Measurements from ENCODE around the gene HYCC2. TPM values are rescaled to one million over a fixed set of nuclear protein-coding genes. Genes with fewer than 3 reads are reported as not detected.
"Not testable (repeated sequence)": the region's sequence is repeated elsewhere in the genome, so short reads cannot be mapped to it uniquely, and the experiment has no call there.

Gene HYCC2
- total RNA-seq, 1 experiment from 2014 or later = 13.3 TPM

GRCh38 chr2:201118121-201118960 lies 46.9 kb upstream of the HYCC2 start:
- TF ChIP-seq CTCF (conservative IDR thresholded peaks at IDR 0.05) = peak; percentile 45; the same call in 2 of the 3 replicates
- Histone ChIP-seq H3K18ac (ENCODE audit: insufficient read length, low read depth, low read length) (no peak overlapping the region), H3K9ac (ENCODE audit: extremely low read depth, insufficient read length, low read length) (no peak overlapping the region), H2BK20ac (ENCODE audit: low read depth, low read length, poor library complexity, severe bottlenecking) (no peak overlapping the region), H3T11ph (ENCODE audit: low read length) (no peak overlapping the region), H2AK5ac (ENCODE audit: insufficient read length, low read length) (no peak overlapping the region), H2BK5ac (ENCODE audit: insufficient read length, low read length) (no peak overlapping the region), H2AFZ (ENCODE audit: low read length) (no peak overlapping the region), H3K4ac (ENCODE audit: low read depth, low read length) (no peak overlapping the region), H4K91ac (ENCODE audit: insufficient read length, low read depth, low read length) (no peak overlapping the region), H4K20me1 (ENCODE audit: control insufficient read depth, insufficient read depth, insufficient read length) (no peaks in the 10 kb centered on the region), H3K27me3 (ENCODE audit: insufficient read depth, low read length) (no peaks in the 10 kb centered on the region), H3K79me2 (ENCODE audit: insufficient read depth, low read length) (no peaks in the 10 kb centered on the region), H3K9me3 (ENCODE audit: control insufficient read depth, low read depth, low read length) (no peaks in the 10 kb centered on the region), H3K4me1 (ENCODE audit: insufficient read depth, low read length) (no peaks in the 10 kb centered on the region), H3K23ac (ENCODE audit: insufficient read length, low read depth, low read length) (no peak overlapping the region), H2BK12ac (ENCODE audit: insufficient read length, low read depth, low read length) (no peak overlapping the region), H3K23me2 (ENCODE audit: insufficient read length, low read depth, low read length, poor library complexity, severe bottlenecking) (peaks cover 14% of the 10 kb centered on the region), H4K8ac (replicated peaks; ENCODE audit: insufficient read length, low read depth, low read length) (no peak overlapping the region), H3K27ac (ENCODE audit: insufficient read length, low read depth, low read length) (no peak overlapping the region), H2BK120ac (ENCODE audit: low read depth, low read length, poor library complexity, severe bottlenecking) (no peak overlapping the region), H4K5ac (ENCODE audit: insufficient read length, low read depth, low read length) (no peak overlapping the region), H2BK15ac (ENCODE audit: low read depth, low read length) (no peak overlapping the region), H3K79me1 (ENCODE audit: insufficient read depth, low read depth, low read length, poor library complexity, severe bottlenecking) (no peaks in the 10 kb centered on the region), H3K56ac (ENCODE audit: insufficient read length, low read depth, low read length) (no peak overlapping the region), H3K14ac (ENCODE audit: insufficient read depth, low read length) (0 out of 2 replicates have a peak overlapping the region, but pooled peaks have one; percentile 36), H3K4me2 (ENCODE audit: insufficient read depth, insufficient read length, low read length) (peak overlapping the region; percentile 19)
- H3K9me3 Mint-ChIP-seq = no peaks in the 10 kb centered on the region
- DNase-seq = peak; percentile 81
- H3K4me1 Mint-ChIP-seq = peaks cover 15 to 29% of the 10 kb centered on the region in 2 experiments
- peaks cover 0 to 4% (median 0%) of the 10 kb centered on the region in 3 experiments; a peak in 1 of 7 replicates for H3K36me3 Mint-ChIP-seq (ENCODE audit: insufficient read depth in 1 of 3, low read depth in 3 of 3)
- peak overlapping the region; percentile 69 to 85 for H3K4me3 Mint-ChIP-seq
- H3K27ac Mint-ChIP-seq = peak overlapping the region in 1 of 3 experiments; percentile 77; a peak in 4 of 7 replicates
- H3K27me3 Mint-ChIP-seq (ENCODE audit: low read depth) = no peaks in the 10 kb centered on the region; the same call in 1 of the 2 replicates
- WGBS (ENCODE audit: extremely low coverage, insufficient read length, low lambda C conversion rate) = no CpG with 5 or more reads among the region's 48 CpGs

DNA sequence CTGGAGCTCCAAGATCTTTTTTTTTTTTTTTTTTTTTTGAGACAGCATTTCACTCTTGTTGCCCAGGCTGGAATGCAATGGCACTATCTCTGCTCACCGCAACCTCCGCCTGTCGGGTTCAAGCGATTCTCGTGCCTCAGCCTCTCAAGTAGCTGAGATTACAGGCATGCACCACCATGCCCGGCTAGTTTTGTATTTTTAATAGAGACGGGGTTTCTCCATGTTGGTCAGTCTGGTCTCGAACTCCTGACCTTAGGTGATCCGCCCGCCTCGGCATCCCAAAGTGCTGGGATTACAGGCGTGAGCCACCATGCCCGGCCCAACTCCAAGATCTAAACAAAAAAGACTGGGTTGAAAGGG lies 46.2 kb upstream of the HYCC2 start:
- not testable (repeated sequence) for H3K9me3 ChIP-seq (ENCODE audit: control insufficient read depth, low read depth, low read length); H3K27ac ChIP-seq (ENCODE audit: insufficient read length, low read depth, low read length); H3K36me3 Mint-ChIP-seq (ENCODE audit: insufficient read depth in 1 of 3, low read depth in 3 of 3); H2AFZ ChIP-seq (ENCODE audit: low read length); H3K27me3 Mint-ChIP-seq (ENCODE audit: low read depth); H4K91ac ChIP-seq (ENCODE audit: insufficient read length, low read depth, low read length); H3K56ac ChIP-seq (ENCODE audit: insufficient read length, low read depth, low read length); H3K9ac ChIP-seq (ENCODE audit: extremely low read depth, insufficient read length, low read length); H3T11ph ChIP-seq (ENCODE audit: low read length); H3K23ac ChIP-seq (ENCODE audit: insufficient read length, low read depth, low read length); H2BK120ac ChIP-seq (ENCODE audit: low read depth, low read length, poor library complexity, severe bottlenecking); H2BK5ac ChIP-seq (ENCODE audit: insufficient read length, low read length); H4K5ac ChIP-seq (ENCODE audit: insufficient read length, low read depth, low read length); H4K8ac ChIP-seq (replicated peaks; ENCODE audit: insufficient read length, low read depth, low read length); H3K79me2 ChIP-seq (ENCODE audit: insufficient read depth, low read length); H3K4ac ChIP-seq (ENCODE audit: low read depth, low read length); H4K20me1 ChIP-seq (ENCODE audit: control insufficient read depth, insufficient read depth, insufficient read length); H2BK15ac ChIP-seq (ENCODE audit: low read depth, low read length); H2BK20ac ChIP-seq (ENCODE audit: low read depth, low read length, poor library complexity, severe bottlenecking); H3K18ac ChIP-seq (ENCODE audit: insufficient read length, low read depth, low read length); H2BK12ac ChIP-seq (ENCODE audit: insufficient read length, low read depth, low read length); H3K14ac ChIP-seq (ENCODE audit: insufficient read depth, low read length); H3K4me2 ChIP-seq (ENCODE audit: insufficient read depth, insufficient read length, low read length); DNase-seq; H2AK5ac ChIP-seq (ENCODE audit: insufficient read length, low read length); H3K27ac Mint-ChIP-seq; H3K79me1 ChIP-seq (ENCODE audit: insufficient read depth, low read depth, low read length, poor library complexity, severe bottlenecking); H3K9me3 Mint-ChIP-seq; H3K4me1 ChIP-seq (ENCODE audit: insufficient read depth, low read length); H3K27me3 ChIP-seq (ENCODE audit: insufficient read depth, low read length)
- peaks cover 14% of the 10 kb centered on the region for H3K23me2 ChIP-seq (ENCODE audit: insufficient read length, low read depth, low read length, poor library complexity, severe bottlenecking)
- no CpG with 5 or more reads among the region's 13 CpGs for WGBS (ENCODE audit: extremely low coverage, insufficient read length, low lambda C conversion rate)
- H3K4me3 Mint-ChIP-seq = peak overlapping the region; percentile 17 to 85; a peak in 3 of 5 replicates
- H3K4me1 Mint-ChIP-seq = peaks cover 15 to 29% of the 10 kb centered on the region in 2 experiments
